OCI-LY7 (cell line): ENCODE measurements around the gene HOXC10.

Source experiments
- CTCF ChIP-seq: fragments of 200-600 bp; sonication (generic); conservative IDR thresholded peaks from 2 replicates; pipeline ENCODE4 v1.5.1; 2014; ENCODE audit warnings: mild to moderate bottlenecking, antibody characterized with exemption, low read length, moderate library complexity, mixed read lengths
- EZH2phosphoT487 ChIP-seq: fragments of 200-600 bp; sonication (generic); IDR thresholded peaks from 2 replicates; pipeline ENCODE4 v1.6.1; 2018; ENCODE audit warnings: low read depth, borderline replicate concordance, mild to moderate bottlenecking, mixed run types, antibody characterized with exemption, low read length, moderate library complexity, mixed read lengths

- TF ChIP-seq CTCF, result no peak
- TF ChIP-seq EZH2phosphoT487, result no peak
Measured at GRCh38 chr12:54020591-54021405, 35.9 kb downstream of the HOXC10 start.
